IMR-90 (cell line): ENCODE data around the gene RPGR. TPM values are rescaled to one million over a fixed set of nuclear protein-coding genes. Genes with fewer than 3 reads are reported as not detected.
A peak's percentile ranks its signal among the peaks of the same experiment; 100 is the strongest.

Experiments used
- ATAC-seq: fragments of 200-7000 bp; cut with Tn5 transposase; 2 replicates; pipeline ENCODE4 v1.9.1; 2020; ENCODE audit warnings: low read depth, mild to moderate bottlenecking, moderate library complexity
- BruUV-seq: library from RNA; stranded (reverse); fragments of 400-500 nt; replicated peaks from 2 replicates; lab custom pipeline; 2021; lab: Mats Ljungman, UMichigan
- CTCF ChIA-PET: fragments of 300-600 bp; formaldehyde crosslinking; extraction: SDS; loops from one replicate; lab custom pipeline; 2021; ENCODE audit warnings: antibody characterized with exemption; lab: Yijun Ruan, JAX
- POLR2A ChIA-PET: fragments of 300-600 bp; sonication (Branson Sonifier 250); formaldehyde crosslinking; loops from one replicate; lab custom pipeline; 2022; ENCODE audit warnings: antibody characterized with exemption; ENCODE audit not compliant: unreplicated experiment; lab: Charles Lee
- DNase-seq: peaks from one replicate; pipeline ENCODE4 v3.0.0; 2013
- H2AFZ ChIP-seq: replicated peaks from 2 replicates; pipeline ENCODE3; 2013; ENCODE audit warnings: low read length, mild to moderate bottlenecking; ENCODE audit not compliant: poor library complexity
- H2AK5ac ChIP-seq: 2 replicates; pipeline ENCODE4 v1.6.1; 2013; ENCODE audit warnings: low read depth, low read length, inconsistent platforms
- H2AK9ac ChIP-seq: replicated peaks from 2 replicates; pipeline ENCODE3; 2013; ENCODE audit warnings: mild to moderate bottlenecking, low read depth, low read length, moderate library complexity; ENCODE audit not compliant: poor library complexity
- H2BK120ac ChIP-seq: 2 replicates; pipeline ENCODE4 v1.6.1; 2013; ENCODE audit warnings: low read depth, low read length, inconsistent platforms
- H2BK15ac ChIP-seq: 3 replicates; pipeline ENCODE4 v1.6.1; 2013; ENCODE audit warnings: low read depth, low read length, inconsistent platforms
- H2BK20ac ChIP-seq: 2 replicates; pipeline ENCODE4 v1.6.1; 2013; ENCODE audit warnings: low read depth, mild to moderate bottlenecking, inconsistent platforms, low read length, moderate library complexity
- H2BK5ac ChIP-seq: 2 replicates; pipeline ENCODE4 v1.6.1; 2013; ENCODE audit warnings: mild to moderate bottlenecking, low read depth, low read length, inconsistent platforms; ENCODE audit not compliant: poor library complexity, severe bottlenecking
- H3K14ac ChIP-seq: replicated peaks from 2 replicates; pipeline ENCODE4 v1.6.1; 2013; ENCODE audit warnings: low read depth, low read length, inconsistent platforms
- H3K18ac ChIP-seq: 2 replicates; pipeline ENCODE4 v1.6.1; 2013; ENCODE audit warnings: low read depth, low read length, control low read depth
- H3K23ac ChIP-seq: 2 replicates; pipeline ENCODE4 v1.6.1; 2013; ENCODE audit warnings: low read depth, low read length, inconsistent platforms
- H3K27ac ChIP-seq: 2 replicates; pipeline ENCODE4 v1.5.1; 2013; ENCODE audit warnings: mild to moderate bottlenecking, control low read depth, low read length; ENCODE audit not compliant: insufficient read depth
- H3K27me3 ChIP-seq: 2 replicates; pipeline ENCODE4 v1.6.1; 2013; ENCODE audit warnings: low read length; ENCODE audit not compliant: control insufficient read depth, insufficient read depth
- H3K36me3 ChIP-seq: 2 replicates; pipeline ENCODE4 v1.6.1; 2013; ENCODE audit warnings: low read length, mixed read lengths; ENCODE audit not compliant: control insufficient read depth, insufficient read depth
- H3K4ac ChIP-seq: 2 replicates; pipeline ENCODE4 v1.6.1; 2013; ENCODE audit warnings: low read depth, low read length, inconsistent platforms
- H3K4me1 ChIP-seq: 2 replicates; pipeline ENCODE4 v1.6.1; 2013; ENCODE audit warnings: low read length, mixed read lengths; ENCODE audit not compliant: control insufficient read depth, insufficient read depth
- H3K4me2 ChIP-seq: 2 replicates; pipeline ENCODE4 v1.6.1; 2013; ENCODE audit warnings: low read depth, mild to moderate bottlenecking, control low read depth, low read length, moderate library complexity
- H3K4me3 ChIP-seq: 2 replicates; pipeline ENCODE4 v1.5.1; 2013; ENCODE audit warnings: low read depth, mild to moderate bottlenecking, control low read depth, low read length, moderate library complexity; ENCODE audit not compliant: insufficient read depth
- H3K56ac ChIP-seq: 2 replicates; pipeline ENCODE4 v1.6.1; 2013; ENCODE audit warnings: low read length, inconsistent platforms; ENCODE audit not compliant: insufficient read depth; ENCODE audit errors: extremely low read depth
- H3K79me1 ChIP-seq, 2 experiments: 2 replicates each; pipeline ENCODE4 v1.6.1; 2013; ENCODE audit warnings: low read length in 2 of 2, inconsistent platforms in 1 of 2, low read depth in 1 of 2
- H3K9ac ChIP-seq: 2 replicates; pipeline ENCODE4 v1.6.1; 2013; ENCODE audit warnings: low read depth, low read length, control low read depth
- H3K9me1 ChIP-seq: 2 replicates; pipeline ENCODE4 v1.6.1; 2013; ENCODE audit warnings: low read length, inconsistent platforms; ENCODE audit not compliant: insufficient read depth
- H3K9me3 ChIP-seq: 2 replicates; pipeline ENCODE4 v1.6.1; 2013; ENCODE audit warnings: low read length; ENCODE audit not compliant: control insufficient read depth, insufficient read depth
- H4K20me1 ChIP-seq: 2 replicates; pipeline ENCODE4 v1.6.1; 2013; ENCODE audit warnings: low read length, inconsistent platforms; ENCODE audit not compliant: insufficient read depth
- H4K5ac ChIP-seq: 2 replicates; pipeline ENCODE4 v1.6.1; 2013; ENCODE audit warnings: mild to moderate bottlenecking, low read depth, low read length, control low read depth
- H4K8ac ChIP-seq, 2 experiments: 2 replicates each; pipeline ENCODE4 v1.6.1; 2013; ENCODE audit warnings: low read depth in 2 of 2, low read length in 2 of 2, control low read depth in 1 of 2, inconsistent platforms in 1 of 2
- H4K91ac ChIP-seq: 2 replicates; pipeline ENCODE4 v1.6.1; 2013; ENCODE audit warnings: low read depth, low read length, inconsistent platforms; ENCODE audit not compliant: insufficient read depth
- CEBPB ChIP-seq: IDR thresholded peaks from 2 replicates; pipeline ENCODE4 v1.6.1; 2012; ENCODE audit warnings: low read depth, low read length, improper control_type of control experiment
- CTCF ChIP-seq: conservative IDR thresholded peaks from 2 replicates; pipeline ENCODE4 v1.5.1; 2012; ENCODE audit warnings: mild to moderate bottlenecking, low read depth, low read length, improper control_type of control experiment
- MAFK ChIP-seq: IDR thresholded peaks from 2 replicates; pipeline ENCODE4 v1.6.1; 2012; ENCODE audit warnings: low read depth, low read length, improper control_type of control experiment
- MXI1 ChIP-seq: IDR thresholded peaks from 2 replicates; pipeline ENCODE4 v1.6.1; 2012; ENCODE audit warnings: low read depth, mild to moderate bottlenecking, low read length, moderate library complexity, borderline replicate concordance
- POLR2A ChIP-seq: IDR thresholded peaks from 2 replicates; pipeline ENCODE4 v1.6.1; 2012; ENCODE audit warnings: mild to moderate bottlenecking, low read depth, low read length
- RAD21 ChIP-seq: IDR thresholded peaks from 2 replicates; pipeline ENCODE4 v1.6.1; 2012; ENCODE audit warnings: low read length, improper control_type of control experiment
- RCOR1 ChIP-seq: IDR thresholded peaks from 2 replicates; pipeline ENCODE4 v1.6.1; 2012; ENCODE audit warnings: mild to moderate bottlenecking, low read length, improper control_type of control experiment; ENCODE audit not compliant: insufficient replicate concordance
- WGBS, 2 experiments: methylation state at CpG; one replicate each; pipeline versions ENCODE4 v1.1.5 to v1.1.7; 2013; ENCODE audit warnings: missing lambda C conversion rate in 2 of 2; ENCODE audit not compliant: insufficient read length in 1 of 2; ENCODE audit errors: extremely low coverage in 2 of 2; 5-methylcytosine and 5-hydroxymethylcytosine counted together
- dilution Hi-C: fragments of 300-500 bp; cut with HindIII; formaldehyde crosslinking; loops from one replicate; pipeline ENCODE4 v1.14.3; 2018; ENCODE audit warnings: low sequenced_read_pairs; ENCODE audit not compliant: unreplicated experiment
- in situ Hi-C: fragments of 300-500 bp; cut with MboI; formaldehyde crosslinking; loops from 3 replicates; pipeline ENCODE4 v1.14.3; 2019; ENCODE audit warnings: low sequenced_read_pairs, inconsistent platforms, mixed read lengths
- intact Hi-C: fragments of 100-400 bp; cut with micrococcal nuclease; formaldehyde crosslinking; loops from 2 replicates; pipeline ENCODE4 v1.10.0; 2022
- polyA plus RNA-seq, 3 experiments: library from polyadenylated mRNA; depleted of rRNA; stranded (reverse); fragments of >200 nt; gene quantifications; 2 replicates each; pipeline ENCODE4 v1.2.3, GENCODE V29; 2012; ENCODE audit warnings: low replicate concordance in 1 of 3
- total RNA-seq: library from RNA; depleted of rRNA; stranded (reverse); fragments of >200 nt; gene quantifications from 2 replicates; pipeline ENCODE4 v1.2.3, GENCODE V29; 2012

RPGR gene
- total and polyA plus RNA-seq, 2 of the 4 experiments (the other 2 are of a cell fraction), result 2.2 to 3.8 TPM

- no peak overlapping the region for H2BK5ac ChIP-seq
- in situ Hi-C loops (no loop called here), dilution Hi-C loops (no loop called here), intact Hi-C loops (loop anchor here (5.0 kb wide), 2 partner anchors 38 to 67 kb away; partner anchors contain the start of genes RPGR and SRPX)
- no peaks in the 10 kb centered on the region for H3K27me3 ChIP-seq
- no peaks in the 10 kb centered on the region; the same call in 1 of the 2 replicates for H3K4me1 ChIP-seq
- no peaks in the 10 kb centered on the region for H3K36me3 ChIP-seq
- no peak overlapping the region for H2BK15ac ChIP-seq
- no peak overlapping the region; the same call in 1 of the 2 replicates for H2AK5ac ChIP-seq
- POLR2A ChIA-PET, result no interaction called here
- no peak overlapping the region for H3K23ac ChIP-seq
- no peak overlapping the region for H3K27ac ChIP-seq
- no peak overlapping the region for H3K4me3 ChIP-seq
- H4K20me1 ChIP-seq, result no peaks in the 10 kb centered on the region
- ATAC-seq, result no peak
- no peak overlapping the region for H3K14ac ChIP-seq
- BruUV-seq, result no TSS peak
- H4K8ac ChIP-seq, result no peak overlapping the region
- peak; percentile 11 for DNase-seq
- no peaks in the 10 kb centered on the region for H3K79me1 ChIP-seq
- no peak overlapping the region for H2AFZ ChIP-seq
- no peak overlapping the region for H2AK9ac ChIP-seq
- no peak overlapping the region for H3K4ac ChIP-seq
- no CpG with 5 or more reads among the region's 4 CpGs for WGBS, 2 experiments
- no peaks in the 10 kb centered on the region for H3K9me1 ChIP-seq
- H3K9ac ChIP-seq, result no peak overlapping the region
- no peak overlapping the region for H2BK20ac ChIP-seq
- H4K5ac ChIP-seq, result no peak overlapping the region
- no peak overlapping the region for H3K18ac ChIP-seq
- no peak overlapping the region for H3K4me2 ChIP-seq
- H2BK120ac ChIP-seq, result no peak overlapping the region
- H4K91ac ChIP-seq, result no peak overlapping the region
- no peak overlapping the region for H3K56ac ChIP-seq
- TF ChIP-seq MXI1 (no peak), POLR2A (no peak), RCOR1 (no peak), CTCF (peak; percentile 33), MAFK (no peak), RAD21 (peak; percentile 27; the same call in 1 of the 2 replicates), CEBPB (no peak)
- no peaks in the 10 kb centered on the region for H3K9me3 ChIP-seq
- CTCF ChIA-PET, result no interaction called here
Observed at GRCh38 chrX:38260231-38260630, 67.1 kb downstream of the RPGR start.
